GM12874 (cell line): ENCODE results near the gene TCF12.

Experiments
- CTCF ChIP-seq: IDR thresholded peaks from 2 replicates; pipeline ENCODE4 v1.5.1; 2011; ENCODE audit warnings: low read depth, mild to moderate bottlenecking, control low read depth, low read length, moderate library complexity; ENCODE audit not compliant: insufficient read depth

The TCF12 gene

GRCh38 chr15:57236561-57237300 lies 318.3 kb downstream of the TCF12 start:
- no peak for TF ChIP-seq CTCF

- no peak for TF ChIP-seq CTCF
These were observed 318.8 kb downstream of the TCF12 start for GRCh38 chr15:57237301-57237642.

- TF ChIP-seq CTCF: no peak
These were observed 319.2 kb downstream of the TCF12 start for GRCh38 chr15:57237676-57238075.

GRCh38 chr15:57245130-57245529 lies 326.7 kb downstream of the TCF12 start:
- no peak for TF ChIP-seq CTCF

GRCh38 chr15:57245714-57246113 lies 327.3 kb downstream of the TCF12 start:
- no peak for TF ChIP-seq CTCF

- no peak for TF ChIP-seq CTCF
These were observed 329.6 kb downstream of the TCF12 start for GRCh38 chr15:57248074-57248473.

- no peak for TF ChIP-seq CTCF
These were observed 332.9 kb downstream of the TCF12 start for GRCh38 chr15:57251308-57251707.
